ENCODE results near the gene HEATR1.
"Not testable (repeated sequence)": the region's sequence is repeated elsewhere in the genome, so short reads cannot be mapped to it uniquely, and the experiment has no call there.

HEATR1 gene

DNA sequence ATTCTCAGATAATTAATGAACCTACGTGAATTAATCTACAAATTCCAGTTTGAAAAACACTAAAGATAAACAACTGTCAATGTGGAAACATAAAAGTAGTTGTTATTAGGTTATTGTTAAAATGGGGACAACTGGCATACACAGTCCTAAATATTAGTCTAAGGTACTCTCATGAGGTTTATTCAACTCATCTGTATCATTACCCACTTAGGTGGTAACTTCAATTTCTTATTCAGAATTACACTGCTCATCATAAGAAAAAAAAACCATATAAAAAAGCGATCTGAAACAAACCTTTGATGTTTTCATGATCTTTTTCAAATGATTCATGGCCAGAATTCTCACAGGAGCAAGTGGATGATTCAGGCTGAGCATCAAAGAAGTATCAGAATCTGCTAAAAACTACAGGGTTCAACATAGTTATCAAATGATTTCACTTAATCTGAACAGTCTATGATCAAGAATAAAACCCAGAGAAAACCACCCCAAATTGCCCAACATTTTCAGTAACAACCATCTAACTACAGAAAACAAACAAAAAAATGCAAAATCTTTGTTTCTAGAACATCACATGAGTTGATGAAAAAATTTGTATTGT, 13.7 kb downstream of the HEATR1 start:
- no peak for DNase-seq

DNA sequence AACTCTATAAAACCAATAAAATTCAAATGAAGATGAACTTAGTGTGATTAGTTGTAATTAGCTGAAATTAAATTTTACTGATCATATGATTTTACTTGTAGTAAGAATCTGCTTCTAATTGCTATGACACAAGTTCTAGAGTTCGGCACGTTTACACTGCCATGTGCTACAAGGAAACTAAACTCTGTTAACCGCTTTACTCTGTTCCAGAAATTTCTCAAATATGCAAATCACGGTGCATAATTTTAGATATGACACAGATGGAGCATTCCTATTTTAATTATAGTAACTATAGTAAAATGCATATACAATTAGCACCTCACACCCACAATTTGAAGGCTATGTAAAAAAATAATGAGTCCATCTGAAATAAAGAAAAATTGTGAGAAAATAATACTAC, 14.8 kb downstream of the HEATR1 start:
- no peak for DNase-seq

DNA sequence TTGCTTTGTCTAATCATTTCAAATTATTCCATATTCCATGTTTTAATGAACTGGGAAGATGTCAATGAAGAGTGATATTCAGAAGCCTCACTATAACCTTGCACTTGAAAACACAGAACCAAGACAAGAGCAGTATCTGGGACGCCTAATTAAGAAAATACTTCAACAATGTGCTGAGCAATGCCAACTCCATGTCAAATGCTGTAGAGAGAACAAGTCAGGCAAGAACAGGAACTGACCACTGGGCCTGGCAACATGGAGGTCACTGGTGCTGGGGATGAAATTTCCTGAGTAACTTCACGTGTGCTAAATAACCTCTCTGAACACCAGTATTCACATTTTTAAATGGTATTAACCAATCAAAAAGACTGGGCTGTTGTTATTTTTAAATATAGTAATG, 22.8 kb downstream of the HEATR1 start:
- no peak for DNase-seq

DNA sequence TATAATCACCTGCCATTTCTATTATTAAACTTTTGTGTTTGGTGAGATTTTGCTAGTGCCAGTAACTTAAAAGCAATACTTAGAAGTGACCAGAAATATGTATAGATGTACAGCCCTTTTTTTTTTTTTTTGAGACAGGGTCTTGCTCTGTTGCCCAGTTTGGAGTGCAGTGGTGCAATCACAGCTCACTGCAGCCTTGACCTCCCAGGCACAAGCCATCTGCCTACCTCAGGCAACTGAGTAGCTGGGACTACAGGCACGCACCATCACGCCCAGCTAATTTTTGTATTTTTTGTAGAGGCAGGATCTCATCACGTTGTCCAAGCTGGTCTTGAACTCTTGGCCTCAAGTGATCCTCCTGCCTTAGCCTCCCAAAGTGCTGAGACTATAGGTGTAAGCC, 23.9 kb downstream of the HEATR1 start:
- DNase-seq = not testable (repeated sequence)

DNA sequence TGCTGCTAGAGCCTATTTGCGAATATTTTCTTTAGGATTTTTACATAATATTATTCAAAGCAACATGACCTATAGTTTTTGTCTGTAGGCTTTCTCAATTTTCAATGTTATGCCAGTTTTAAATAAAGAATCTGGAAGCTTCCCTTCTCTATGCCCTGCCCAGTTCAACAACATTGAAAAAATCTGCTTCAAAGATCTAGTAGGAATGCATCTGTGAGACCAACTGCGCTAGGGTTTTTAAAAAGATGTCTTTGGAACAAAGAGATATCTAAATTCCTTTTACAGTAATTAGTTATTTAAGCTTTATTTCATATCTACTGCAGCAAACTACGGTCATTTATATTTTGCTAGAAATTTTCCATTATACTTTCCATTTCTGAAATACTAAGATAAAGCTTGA, 25.7 kb downstream of the HEATR1 start:
- no peak for DNase-seq

DNA sequence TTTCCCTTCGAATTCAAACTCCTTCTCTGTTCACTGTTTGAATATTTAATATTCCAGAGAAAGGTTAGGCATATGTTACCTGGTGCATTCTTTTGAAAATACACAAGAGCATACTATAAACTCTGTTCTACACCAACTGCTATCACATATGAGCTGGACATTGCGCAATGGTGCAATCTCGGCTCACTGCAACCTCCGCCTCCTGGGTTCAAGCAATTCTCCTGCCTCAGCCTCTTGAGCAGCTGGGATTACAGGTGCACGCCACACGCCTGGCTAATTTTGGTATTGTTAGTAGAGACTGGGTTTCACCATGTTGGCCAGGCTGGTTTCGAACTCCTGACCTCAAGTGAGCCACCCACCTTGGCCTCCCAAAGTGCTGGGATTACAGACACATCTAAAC, 27.3 kb downstream of the HEATR1 start:
- not testable (repeated sequence) for DNase-seq

GRCh38 chr1:236576004-236576403, 28.3 kb downstream of the HEATR1 start:
- DNase-seq = no peak

DNA sequence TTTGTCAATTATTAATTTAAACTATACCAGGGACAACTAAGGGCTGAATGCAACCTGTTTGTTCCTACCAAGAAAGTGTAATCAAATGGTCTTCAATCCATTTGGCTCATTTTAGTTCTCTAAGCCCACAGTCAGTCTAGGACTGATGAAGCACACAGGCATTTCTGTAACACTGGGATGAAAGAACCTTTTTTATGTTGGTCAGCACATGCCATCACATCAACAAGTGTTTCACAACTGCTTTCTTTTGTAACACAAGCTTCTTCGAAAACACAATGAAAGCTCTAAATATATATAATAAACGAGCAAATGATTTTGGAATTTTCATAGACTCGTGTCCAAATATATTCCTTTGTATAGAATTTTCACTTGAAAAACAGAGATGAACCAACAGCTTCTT, 28.8 kb downstream of the HEATR1 start:
- DNase-seq = no peak

- DNase-seq = no peak
These were observed 35.9 kb downstream of the HEATR1 start for GRCh38 chr1:236568285-236568894.

- DNase-seq = no peak
These were observed 38.8 kb downstream of the HEATR1 start for GRCh38 chr1:236565530-236565929.

DNA sequence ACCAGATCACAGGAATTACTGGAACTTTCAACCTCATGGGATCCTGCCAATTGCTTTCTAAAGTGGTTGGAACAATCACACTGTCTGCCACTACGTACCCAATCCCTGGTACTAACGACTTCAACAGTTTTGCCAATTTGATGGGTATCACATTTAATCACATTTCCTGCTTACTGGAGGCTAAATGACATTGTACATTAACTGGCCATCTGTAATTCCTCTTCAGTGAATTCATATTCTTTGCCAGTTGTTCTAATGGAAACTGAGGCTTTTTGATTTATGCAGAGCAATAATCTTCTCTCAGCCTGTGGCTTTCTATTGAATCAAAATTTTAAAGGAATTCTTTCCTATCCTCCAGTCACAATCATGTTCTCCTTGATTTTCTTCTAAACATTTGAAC, 42.3 kb downstream of the HEATR1 start:
- DNase-seq = no peak

DNA sequence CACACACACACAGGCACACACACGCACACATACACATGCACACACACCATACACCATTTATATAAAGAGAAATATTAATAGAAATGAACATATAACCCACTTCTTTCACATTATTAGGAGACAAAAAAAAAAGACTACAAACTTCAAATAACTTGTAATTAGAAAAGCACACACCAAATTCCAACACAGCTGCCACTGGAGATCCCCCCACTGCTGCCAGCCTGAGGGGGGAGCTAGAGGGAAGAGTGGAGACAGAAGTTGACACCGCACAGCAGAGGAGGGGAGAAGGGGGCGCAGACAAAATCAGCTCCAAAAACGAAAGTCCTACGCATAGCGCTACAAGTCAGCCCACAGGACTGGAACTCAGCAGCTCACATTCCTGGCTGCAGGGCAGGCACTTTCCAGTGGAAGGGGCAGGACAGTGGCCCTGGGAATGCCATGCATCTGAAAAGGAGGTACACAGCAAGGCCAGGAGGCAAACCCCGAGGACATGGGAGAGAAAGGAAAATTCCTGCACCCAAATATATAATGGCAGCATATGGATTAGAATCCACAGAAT, 44.0 kb downstream of the HEATR1 start:
- no peak for DNase-seq

DNA sequence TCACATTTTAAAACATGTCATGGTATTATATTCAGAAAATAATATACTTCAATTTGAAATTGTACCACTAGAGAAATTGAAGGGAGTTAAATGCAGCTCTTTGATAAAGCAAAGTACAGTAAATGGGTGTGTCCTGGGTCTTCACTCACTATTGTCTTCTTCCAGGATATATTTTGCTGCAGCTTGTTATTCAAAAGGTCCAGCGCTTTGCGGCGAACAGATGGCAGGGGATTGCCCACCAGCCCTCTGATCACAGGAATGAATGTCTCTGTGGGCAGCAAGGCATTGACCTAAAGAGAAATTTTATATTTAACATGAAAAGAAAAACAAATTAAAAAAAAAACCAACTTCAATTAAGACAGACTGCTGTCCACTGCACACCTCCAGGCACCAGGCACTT, 45.5 kb downstream of the HEATR1 start:
- DNase-seq = no peak

DNA sequence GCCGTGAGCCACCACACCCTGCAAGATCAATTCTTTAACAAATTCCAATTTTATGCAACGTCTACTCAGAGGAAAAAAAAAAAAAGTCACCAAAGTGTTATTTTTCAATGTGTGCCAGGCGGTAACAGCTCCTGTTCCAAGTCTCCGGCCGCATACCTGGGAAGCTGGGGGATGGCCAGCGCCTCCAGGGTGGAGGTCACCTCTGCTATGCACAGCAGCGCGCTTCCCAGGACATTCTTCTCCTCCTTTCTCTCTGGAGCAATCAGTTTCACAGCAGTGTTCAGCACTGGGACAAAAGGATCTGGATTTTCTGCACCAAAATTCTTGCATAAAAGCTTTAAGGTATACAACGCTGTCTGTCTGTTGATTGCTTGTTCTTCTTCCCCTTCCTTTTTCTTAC, 46.2 kb downstream of the HEATR1 start:
- DNase-seq = no peak

- DNase-seq = no peak
These were observed 47.7 kb downstream of the HEATR1 start for GRCh38 chr1:236556606-236557005.

DNA sequence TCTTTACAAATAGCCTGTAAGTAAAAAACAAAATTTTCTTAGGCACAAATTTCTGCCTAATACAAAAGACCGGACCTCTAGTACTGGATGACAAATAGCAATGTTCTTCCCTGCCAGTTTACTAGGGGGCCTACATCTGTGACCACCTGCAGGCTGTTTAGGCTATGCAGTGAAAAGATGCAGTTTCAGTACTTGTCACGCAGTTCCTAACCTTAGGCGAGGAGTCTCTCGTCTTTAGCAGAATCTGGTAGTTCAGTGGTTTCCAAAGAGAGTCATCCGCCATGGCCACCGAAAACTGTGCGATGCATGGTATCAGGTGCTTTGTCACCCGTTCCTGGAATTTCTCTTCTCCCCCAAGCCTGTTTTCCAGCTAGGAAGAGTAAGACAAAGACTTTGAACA, 50.9 kb downstream of the HEATR1 start:
- DNase-seq = no peak

GRCh38 chr1:236552901-236553300, 51.4 kb downstream of the HEATR1 start:
- DNase-seq = no peak

- DNase-seq = no peak
These were observed 52.2 kb downstream of the HEATR1 start for GRCh38 chr1:236552096-236552495.

- DNase-seq = no peak
These were observed 53.1 kb downstream of the HEATR1 start for GRCh38 chr1:236550961-236551851.

- no peak for DNase-seq
These were observed 55.9 kb downstream of the HEATR1 start for GRCh38 chr1:236548452-236548851.

- no peak for DNase-seq
These were observed 58.6 kb downstream of the HEATR1 start for GRCh38 chr1:236545621-236546169.

GRCh38 chr1:236543065-236543669, 61.1 kb downstream of the HEATR1 start:
- no peak for DNase-seq

DNA sequence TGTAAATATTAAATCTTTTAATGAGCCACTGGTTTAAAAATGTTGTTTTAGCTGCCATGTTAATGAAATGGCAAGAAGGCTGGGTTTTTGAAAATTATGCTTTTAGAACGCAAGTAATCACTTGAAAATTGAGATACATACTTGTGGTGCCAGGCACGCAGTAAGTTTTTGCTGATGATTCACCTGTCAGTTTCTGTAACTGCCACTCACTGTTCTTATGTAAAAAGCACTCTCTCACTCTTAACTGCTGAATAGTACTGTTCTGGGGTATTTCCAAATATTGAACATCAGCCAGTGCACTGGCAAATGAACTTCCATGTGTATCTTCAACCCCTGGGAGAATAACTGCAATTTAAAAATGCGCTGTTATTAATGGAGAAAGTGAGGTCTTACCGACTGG, 62.6 kb downstream of the HEATR1 start:
- DNase-seq = no peak
